Measurements from ENCODE around the gene ITPR1.
A peak's percentile ranks its signal among the peaks of the same experiment; 100 is the strongest.

Gene ITPR1

GRCh38 chr3:4776980-4777581 lies 283.9 kb downstream of the ITPR1 start:
- peak overlapping the region; percentile 94 to 99 for H3K27ac Mint-ChIP-seq

GRCh38 chr3:4778119-4778518 lies 285.0 kb downstream of the ITPR1 start:
- ATAC-seq (no peak), DNase-seq (no peak)
- H3K27me3 Mint-ChIP-seq, result no peaks in the 10 kb centered on the region
- peaks cover 64% of the 10 kb centered on the region for H3K4me1 Mint-ChIP-seq
- no peak overlapping the region for H3K4me3 Mint-ChIP-seq
- H3K9me3 Mint-ChIP-seq, result no peaks in the 10 kb centered on the region
- no peak overlapping the region for H3K27ac Mint-ChIP-seq

More at GRCh38 chr3:4776980-4777581, 283.9 kb downstream of the ITPR1 start:
- no peaks in the 10 kb centered on the region for H3K9me3 Mint-ChIP-seq
- peaks cover 73% of the 10 kb centered on the region for H3K4me1 Mint-ChIP-seq
- ATAC-seq, result peak; percentile 96
- no peaks in the 10 kb centered on the region for H3K27me3 Mint-ChIP-seq
- H3K4me3 Mint-ChIP-seq, result peak overlapping the region; percentile 62 to 72
- peak; percentile 15 to 48 for DNase-seq

GRCh38 chr3:4778740-4779139 lies 285.6 kb downstream of the ITPR1 start:
- Mint-ChIP-seq H3K4me1 (peaks cover 58% of the 10 kb centered on the region), H3K9me3 (no peaks in the 10 kb centered on the region), H3K4me3 (no peak overlapping the region), H3K27me3 (no peaks in the 10 kb centered on the region), H3K27ac (peak overlapping the region; percentile 38 to 76)
- ATAC-seq (no peak), DNase-seq (no peak)

GRCh38 chr3:4780545-4780957 lies 287.4 kb downstream of the ITPR1 start:
- peaks cover 48% of the 10 kb centered on the region for H3K4me1 Mint-ChIP-seq
- H3K4me3 Mint-ChIP-seq, result no peak overlapping the region
- H3K27me3 Mint-ChIP-seq, result no peaks in the 10 kb centered on the region
- ATAC-seq (no peak), DNase-seq (no peak)
- no peaks in the 10 kb centered on the region for H3K9me3 Mint-ChIP-seq
- H3K27ac Mint-ChIP-seq, result no peak overlapping the region

- DNase-seq (no peak), ATAC-seq (no peak)
- peak overlapping the region in 1 of 2 donors; percentile 85 for H3K27ac Mint-ChIP-seq
- H3K27me3 Mint-ChIP-seq, result no peaks in the 10 kb centered on the region
- H3K4me3 Mint-ChIP-seq, result no peak overlapping the region
- no peaks in the 10 kb centered on the region for H3K9me3 Mint-ChIP-seq
- H3K4me1 Mint-ChIP-seq, result peaks cover 37% of the 10 kb centered on the region
Observed at GRCh38 chr3:4782095-4782494, 288.9 kb downstream of the ITPR1 start.

- no peak for DNase-seq
- no peaks in the 10 kb centered on the region for H3K27me3 Mint-ChIP-seq
- no peak for ATAC-seq
- peaks cover 7% of the 10 kb centered on the region for H3K4me1 Mint-ChIP-seq
- no peak overlapping the region for H3K27ac Mint-ChIP-seq
- no peak overlapping the region for H3K4me3 Mint-ChIP-seq
- no peaks in the 10 kb centered on the region for H3K9me3 Mint-ChIP-seq
Observed at GRCh38 chr3:4785551-4785950, 292.4 kb downstream of the ITPR1 start.

GRCh38 chr3:4786431-4786830 lies 293.3 kb downstream of the ITPR1 start:
- H3K4me1 Mint-ChIP-seq, result peaks cover 7% of the 10 kb centered on the region
- DNase-seq (no peak), ATAC-seq (no peak)
- H3K27ac Mint-ChIP-seq, result peak overlapping the region in 1 of 2 donors; percentile 42
- H3K9me3 Mint-ChIP-seq, result no peaks in the 10 kb centered on the region
- H3K27me3 Mint-ChIP-seq, result no peaks in the 10 kb centered on the region
- H3K4me3 Mint-ChIP-seq, result no peak overlapping the region

GRCh38 chr3:4791358-4791757 lies 298.2 kb downstream of the ITPR1 start:
- no peaks in the 10 kb centered on the region for H3K4me1 Mint-ChIP-seq
- H3K4me3 Mint-ChIP-seq, result no peak overlapping the region
- ATAC-seq (no peak), DNase-seq (no peak)
- H3K27ac Mint-ChIP-seq, result no peak overlapping the region
- no peaks in the 10 kb centered on the region for H3K27me3 Mint-ChIP-seq
- H3K9me3 Mint-ChIP-seq, result no peaks in the 10 kb centered on the region

GRCh38 chr3:4793311-4793710 lies 300.2 kb downstream of the ITPR1 start:
- Mint-ChIP-seq H3K9me3 (no peaks in the 10 kb centered on the region), H3K27ac (no peak overlapping the region), H3K4me1 (no peaks in the 10 kb centered on the region), H3K4me3 (no peak overlapping the region), H3K27me3 (no peaks in the 10 kb centered on the region)
- ATAC-seq (no peak), DNase-seq (no peak)

- H3K9me3 Mint-ChIP-seq, result no peaks in the 10 kb centered on the region
- H3K4me1 Mint-ChIP-seq, result no peaks in the 10 kb centered on the region
- ATAC-seq, result no peak
- H3K27me3 Mint-ChIP-seq, result no peaks in the 10 kb centered on the region
- no peak overlapping the region for H3K27ac Mint-ChIP-seq
- H3K4me3 Mint-ChIP-seq, result no peak overlapping the region
- no peak for DNase-seq
Observed at GRCh38 chr3:4794331-4794730, 301.2 kb downstream of the ITPR1 start.

- no peak for DNase-seq
- Mint-ChIP-seq H3K27ac (no peak overlapping the region), H3K27me3 (no peaks in the 10 kb centered on the region), H3K4me1 (no peaks in the 10 kb centered on the region), H3K9me3 (no peaks in the 10 kb centered on the region), H3K4me3 (no peak overlapping the region)
- ATAC-seq, result no peak
Observed at GRCh38 chr3:4794798-4795197, 301.6 kb downstream of the ITPR1 start.

- no peak for ATAC-seq
- DNase-seq, result no peak
- no peak overlapping the region for H3K27ac Mint-ChIP-seq
Observed at GRCh38 chr3:4795905-4796304, 302.8 kb downstream of the ITPR1 start.

GRCh38 chr3:4797201-4797705 lies 304.1 kb downstream of the ITPR1 start:
- H3K4me3 Mint-ChIP-seq, result no peak overlapping the region
- H3K27me3 Mint-ChIP-seq, result no peaks in the 10 kb centered on the region
- ATAC-seq (no peak), DNase-seq (no peak)
- H3K27ac Mint-ChIP-seq, result no peak overlapping the region
- no peaks in the 10 kb centered on the region for H3K9me3 Mint-ChIP-seq
- peaks cover 3% of the 10 kb centered on the region for H3K4me1 Mint-ChIP-seq

More at GRCh38 chr3:4795905-4796304, 302.8 kb downstream of the ITPR1 start:
- Mint-ChIP-seq H3K4me3 (no peak overlapping the region), H3K27me3 (no peaks in the 10 kb centered on the region), H3K4me1 (no peaks in the 10 kb centered on the region), H3K9me3 (no peaks in the 10 kb centered on the region)

GRCh38 chr3:4799266-4800256 lies 306.4 kb downstream of the ITPR1 start:
- no peaks in the 10 kb centered on the region for H3K9me3 Mint-ChIP-seq
- peaks cover 25% of the 10 kb centered on the region for H3K4me1 Mint-ChIP-seq
- ATAC-seq (no peak), DNase-seq (no peak)
- H3K27ac Mint-ChIP-seq, result peak overlapping the region in 1 of 2 donors; percentile 84
- no peak overlapping the region for H3K4me3 Mint-ChIP-seq
- no peaks in the 10 kb centered on the region for H3K27me3 Mint-ChIP-seq

GRCh38 chr3:4800595-4800994 lies 307.4 kb downstream of the ITPR1 start:
- ATAC-seq (no peak), DNase-seq (no peak)
- no peak overlapping the region for H3K4me3 Mint-ChIP-seq
- H3K27ac Mint-ChIP-seq, result peak overlapping the region in 1 of 2 donors; percentile 21
- H3K27me3 Mint-ChIP-seq, result no peaks in the 10 kb centered on the region
- peaks cover 36% of the 10 kb centered on the region for H3K4me1 Mint-ChIP-seq
- no peaks in the 10 kb centered on the region for H3K9me3 Mint-ChIP-seq

GRCh38 chr3:4801892-4802291 lies 308.7 kb downstream of the ITPR1 start:
- Mint-ChIP-seq H3K4me3 (no peak overlapping the region), H3K27ac (no peak overlapping the region), H3K4me1 (peaks cover 47% of the 10 kb centered on the region), H3K9me3 (no peaks in the 10 kb centered on the region), H3K27me3 (no peaks in the 10 kb centered on the region)
- no peak for DNase-seq
- ATAC-seq, result no peak

Data from stimulated activated naive CD8-positive, alpha-beta T cell treated with anti-CD3 and anti-CD28 coated beads, Interleukin-15, amount 100 ng/mL, for 72 hours (primary cell).